Measurements from ENCODE around the gene ZP3.
"Not testable (repeated sequence)": the region's sequence is repeated elsewhere in the genome, so short reads cannot be mapped to it uniquely, and the experiment has no call there.

Gene ZP3

GRCh38 chr7:76443846-76444245, 19.1 kb downstream of the ZP3 start:
- DNase-seq = not testable (repeated sequence)

GRCh38 chr7:76445577-76446008, 20.8 kb downstream of the ZP3 start:
- DNase-seq = peak; percentile 69

- DNase-seq = not testable (repeated sequence)
Observed at GRCh38 chr7:76457017-76457416, 32.3 kb downstream of the ZP3 start.

GRCh38 chr7:76458504-76458903, 33.8 kb downstream of the ZP3 start:
- DNase-seq = not testable (repeated sequence)

GRCh38 chr7:76460767-76461166, 36.0 kb downstream of the ZP3 start:
- DNase-seq = not testable (repeated sequence)

- not testable (repeated sequence) for DNase-seq
Observed at GRCh38 chr7:76461464-76462101, 36.8 kb downstream of the ZP3 start, which contains the start of gene DTX2. Gene DTX2 (plus strand): TSS chr7:76461709. CDS start chr7:76480510, 18,801 bp downstream.

GRCh38 chr7:76462271-76462882, 37.6 kb downstream of the ZP3 start:
- DNase-seq = not testable (repeated sequence)

- DNase-seq = not testable (repeated sequence)
Observed at GRCh38 chr7:76464959-76465358, 40.2 kb downstream of the ZP3 start.

GRCh38 chr7:76465950-76466349, 41.2 kb downstream of the ZP3 start:
- DNase-seq = not testable (repeated sequence)

- not testable (repeated sequence) for DNase-seq
Observed at GRCh38 chr7:76467743-76468404, 43.1 kb downstream of the ZP3 start.

- DNase-seq = not testable (repeated sequence)
Observed at GRCh38 chr7:76471556-76472221, 46.9 kb downstream of the ZP3 start.

GRCh38 chr7:76473097-76473496, 48.3 kb downstream of the ZP3 start:
- not testable (repeated sequence) for DNase-seq

GRCh38 chr7:76476280-76476679, 51.5 kb downstream of the ZP3 start:
- DNase-seq = not testable (repeated sequence)

- not testable (repeated sequence) for DNase-seq
Observed at GRCh38 chr7:76476742-76477474, 52.2 kb downstream of the ZP3 start.

GRCh38 chr7:76479628-76480027, 54.9 kb downstream of the ZP3 start:
- DNase-seq = not testable (repeated sequence)

- DNase-seq = not testable (repeated sequence)
Observed at GRCh38 chr7:76480403-76481253, 55.9 kb downstream of the ZP3 start.

GRCh38 chr7:76482660-76483059, 57.9 kb downstream of the ZP3 start:
- DNase-seq = not testable (repeated sequence)

- not testable (repeated sequence) for DNase-seq
Observed at GRCh38 chr7:76483081-76483480, 58.3 kb downstream of the ZP3 start.

GRCh38 chr7:76484456-76484855, 59.7 kb downstream of the ZP3 start:
- not testable (repeated sequence) for DNase-seq

GRCh38 chr7:76485822-76486610, 61.3 kb downstream of the ZP3 start:
- DNase-seq = not testable (repeated sequence)

- not testable (repeated sequence) for DNase-seq
Observed at GRCh38 chr7:76486618-76487017, 61.9 kb downstream of the ZP3 start.
